NCI-H187 treated with DMSO at 0.1 percent for 48 hours (cell line): Measurements from ENCODE around the gene PTPN1.
"Not testable (repeated sequence)": the region's sequence is repeated elsewhere in the genome, so short reads cannot be mapped to it uniquely, and the experiment has no call there.

Experiments used
- DNase-seq: peaks from one replicate; lab custom pipeline; 2025; lab: John Stamatoyannopoulos, UW

The PTPN1 gene

GRCh38 chr20:50509923-50510705 lies at the start of gene PTPN1:
TSS of gene PTPN1 (plus strand) at chr20:50510383. CDS start at chr20:50510528, 145 bp downstream.
- peak; percentile 37 for DNase-seq

- DNase-seq: no peak
Observed at GRCh38 chr20:50460608-50461267, 49.4 kb upstream of the PTPN1 start.

GRCh38 chr20:50462093-50462690 lies 48.0 kb upstream of the PTPN1 start:
- no peak for DNase-seq

DNA sequence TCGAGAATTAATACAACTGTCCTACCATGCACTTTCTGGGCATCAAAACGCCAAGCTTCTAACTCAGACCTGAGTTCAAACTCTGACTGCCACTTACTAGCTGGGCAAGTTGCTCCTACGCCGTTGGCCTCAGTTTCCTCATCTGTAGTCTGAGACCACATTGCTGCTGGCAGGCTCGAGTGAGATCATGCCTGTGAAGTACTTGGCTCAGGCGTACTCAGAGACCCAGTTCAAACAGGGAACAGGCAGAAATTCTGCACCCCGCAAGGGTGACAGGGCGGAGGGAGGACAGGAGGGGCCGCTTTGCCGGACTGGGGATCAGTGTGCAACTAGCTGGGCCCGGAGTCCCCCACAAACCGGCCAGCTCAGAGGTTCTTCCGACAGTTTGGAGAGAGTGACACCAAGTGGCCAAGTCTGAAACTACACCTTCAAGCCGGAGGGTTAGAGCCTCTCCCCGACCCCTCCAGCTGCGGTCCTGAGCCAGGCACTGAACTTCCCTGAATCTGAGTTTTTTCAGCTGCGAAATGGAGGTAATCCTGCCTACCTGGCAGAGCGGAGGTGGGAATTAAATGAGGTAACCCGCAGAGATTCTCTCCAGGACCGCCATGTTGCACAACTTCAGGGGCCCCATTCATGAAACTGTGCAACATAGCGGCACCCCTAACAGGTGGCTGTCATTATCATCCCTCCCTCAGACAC lies 46.0 kb upstream of the PTPN1 start:
- DNase-seq: no peak

DNA sequence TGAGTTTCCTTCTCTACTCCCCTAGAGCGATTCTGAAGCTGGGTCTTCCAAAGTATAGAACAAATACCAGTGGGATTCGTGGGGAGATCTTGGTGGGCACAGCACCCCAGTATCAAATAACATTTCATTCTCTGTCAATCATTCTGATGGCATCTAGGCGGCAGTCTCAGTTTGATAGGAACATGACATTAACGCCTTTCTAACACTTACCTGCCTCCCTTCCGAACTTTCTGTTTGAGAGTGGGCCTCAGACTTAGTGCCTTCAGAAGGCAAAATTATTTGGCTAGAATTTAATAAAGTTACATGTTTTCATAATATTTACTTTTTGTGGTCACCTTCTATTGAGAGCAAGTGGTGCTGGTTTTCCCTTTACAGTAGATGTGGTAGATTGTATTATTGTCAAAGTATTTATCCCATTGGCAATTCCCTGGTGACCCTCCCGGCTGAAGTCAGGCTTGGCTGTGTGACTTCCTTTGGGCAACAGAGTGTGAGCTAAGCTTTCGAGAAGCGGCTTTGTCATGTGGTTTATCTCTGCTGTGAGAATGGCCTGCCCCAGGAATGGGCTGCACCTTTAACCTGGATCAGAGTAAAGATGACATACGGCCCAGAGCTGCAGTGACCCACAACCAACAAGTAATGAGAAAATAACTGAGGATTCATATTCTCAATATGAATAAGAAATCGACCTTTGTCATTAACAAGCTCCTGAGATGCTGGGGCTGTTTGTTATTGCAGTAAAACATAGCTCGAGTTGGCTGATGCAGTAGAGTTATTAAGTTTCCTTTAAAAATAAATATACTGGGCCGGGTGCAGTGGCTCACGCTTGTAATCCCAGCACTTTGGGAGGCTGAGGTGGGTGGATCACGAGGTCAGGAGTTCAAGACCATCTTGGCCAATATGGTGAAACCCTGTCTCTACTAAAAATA lies 45.2 kb upstream of the PTPN1 start:
- no peak for DNase-seq

GRCh38 chr20:50467174-50467573 lies 43.0 kb upstream of the PTPN1 start:
- DNase-seq: no peak

- no peak for DNase-seq
Observed at GRCh38 chr20:50467718-50468356, 42.3 kb upstream of the PTPN1 start.

DNA sequence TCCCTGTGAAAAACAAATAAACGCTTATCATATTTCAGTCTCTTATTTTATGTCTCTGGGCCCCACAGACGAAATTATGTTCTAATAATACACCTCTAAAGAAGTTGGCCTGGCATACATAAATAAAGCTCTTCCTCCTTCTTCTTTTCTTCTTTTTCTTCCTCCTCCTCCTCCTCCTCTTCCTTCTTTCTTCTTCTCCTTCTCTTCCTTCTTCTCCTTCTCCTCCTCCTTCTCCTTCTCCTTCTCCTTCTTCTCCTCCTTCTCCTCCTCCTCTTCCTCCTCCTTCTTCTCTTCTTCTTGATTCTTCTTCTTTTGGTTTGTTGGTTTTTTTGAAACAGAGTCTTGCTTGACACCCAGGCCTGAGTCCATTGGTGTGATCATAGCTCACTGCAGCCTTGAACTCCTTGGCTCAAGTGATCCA lies 41.8 kb upstream of the PTPN1 start:
- DNase-seq: no peak

- no peak for DNase-seq
Observed at GRCh38 chr20:50469176-50469723, 40.9 kb upstream of the PTPN1 start.

- DNase-seq: no peak
Observed at GRCh38 chr20:50469796-50470195, 40.4 kb upstream of the PTPN1 start.

GRCh38 chr20:50470264-50470858 lies 39.8 kb upstream of the PTPN1 start:
- no peak for DNase-seq

DNA sequence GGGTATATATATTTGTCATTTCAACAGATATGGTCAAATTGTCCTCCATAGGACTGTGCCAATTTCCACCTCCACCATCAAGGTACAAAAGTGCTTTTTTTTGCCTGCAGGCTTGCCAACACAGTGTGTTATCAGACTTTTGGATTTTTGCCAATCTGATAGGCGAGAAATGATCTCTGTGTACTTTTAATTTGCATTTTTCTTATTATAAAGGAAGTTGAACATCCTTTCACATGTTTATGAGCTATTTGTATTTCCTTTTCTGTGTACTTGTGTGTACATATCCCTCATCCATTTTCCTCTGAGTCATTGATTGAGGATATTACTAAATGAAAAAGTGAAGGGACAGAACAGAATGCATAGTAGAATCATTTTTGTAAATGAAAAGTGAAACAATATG lies 39.0 kb upstream of the PTPN1 start:
- DNase-seq: no peak

DNA sequence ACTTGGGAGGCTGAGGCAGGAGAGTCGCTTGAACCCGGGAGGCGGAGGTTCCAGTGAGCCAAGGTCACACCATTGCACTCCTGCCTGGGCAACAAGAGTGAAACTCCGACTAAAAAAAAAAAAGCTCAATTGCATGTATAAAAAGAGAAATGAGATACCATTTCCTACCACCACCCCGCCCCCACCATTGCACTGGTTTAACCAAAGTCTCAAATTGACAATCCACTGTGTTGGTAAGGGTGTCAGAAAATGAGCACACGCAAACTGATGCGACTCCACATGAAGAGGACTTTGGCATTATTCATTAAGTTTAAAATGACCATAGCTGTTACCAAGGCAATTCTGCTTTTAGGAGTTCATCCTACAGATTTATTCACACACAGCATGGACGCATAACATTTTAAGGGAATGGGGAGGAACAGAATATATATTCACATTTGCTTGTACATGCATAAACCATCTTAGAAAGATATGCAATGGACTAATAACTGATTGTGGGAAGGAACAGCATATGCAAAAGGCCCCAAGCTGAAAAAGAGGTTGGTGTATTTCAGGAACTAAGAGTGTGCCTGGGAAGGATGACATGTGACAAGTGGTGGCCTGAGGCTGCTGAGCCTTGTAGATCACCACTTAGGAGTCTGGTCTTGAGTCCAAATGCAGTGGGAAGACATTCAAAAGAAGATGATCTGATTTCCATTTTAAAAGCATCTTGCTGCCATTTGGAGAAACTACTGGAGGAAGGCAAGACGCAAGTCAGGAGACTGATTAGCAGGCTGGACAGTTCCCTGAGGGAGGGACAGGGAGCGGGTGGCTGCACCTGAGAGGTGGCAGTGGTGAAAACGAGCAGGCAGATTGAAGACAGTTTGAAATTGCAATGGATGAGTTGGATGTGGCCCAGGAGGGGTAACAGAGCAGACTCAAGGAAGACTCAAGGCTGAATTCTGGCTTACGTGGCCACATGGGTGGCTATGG lies 37.2 kb upstream of the PTPN1 start:
- DNase-seq: no peak

DNA sequence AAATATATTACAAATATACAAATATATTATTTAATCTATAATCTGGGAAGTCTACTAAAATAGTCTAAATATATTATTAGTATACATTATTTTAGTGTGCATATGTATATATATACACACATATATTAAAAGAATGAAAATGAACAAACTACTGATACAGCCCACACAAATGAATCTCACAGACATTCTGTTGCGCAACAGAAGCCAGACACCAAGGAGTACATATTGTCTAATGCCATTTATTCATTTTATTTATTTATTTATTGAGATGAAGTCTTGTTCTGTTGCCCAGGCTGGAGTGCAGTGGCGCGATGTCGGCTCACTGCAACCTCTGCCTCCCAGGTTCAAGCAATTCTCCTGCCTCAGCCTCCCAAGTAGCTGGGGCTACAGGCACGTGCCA lies 35.8 kb upstream of the PTPN1 start:
- not testable (repeated sequence) for DNase-seq

GRCh38 chr20:50475681-50476292 lies 34.4 kb upstream of the PTPN1 start:
- DNase-seq: no peak

DNA sequence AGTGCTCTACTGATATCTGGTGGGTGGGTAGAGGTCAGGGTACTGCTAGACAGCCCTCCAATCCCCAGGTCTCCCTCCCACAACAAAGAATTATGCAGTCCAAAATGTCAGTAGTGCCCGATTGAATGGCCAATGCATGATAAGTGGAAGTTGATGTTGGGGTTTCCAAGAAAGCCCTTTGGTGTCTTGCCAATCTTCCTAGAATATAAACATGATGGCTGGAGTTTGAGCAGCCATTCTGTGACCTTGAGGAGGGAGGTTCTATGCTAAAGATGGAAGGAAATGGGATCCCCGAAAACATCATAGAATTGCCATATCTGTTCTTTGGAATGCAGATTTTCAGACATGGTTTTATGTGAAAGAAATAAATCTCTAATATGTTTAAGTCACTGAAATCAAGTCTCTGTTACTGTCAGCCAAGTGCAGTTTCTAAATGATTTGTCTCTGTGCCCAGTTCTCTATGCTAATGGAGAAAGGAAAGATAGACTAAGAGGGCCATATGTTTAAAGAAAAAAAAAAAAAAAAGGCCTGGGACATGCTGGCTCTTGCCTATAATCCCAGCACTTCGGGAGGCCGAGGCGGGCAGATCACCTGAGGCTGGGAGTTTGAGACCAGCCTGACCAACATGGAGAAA lies 32.8 kb upstream of the PTPN1 start:
- no peak for DNase-seq

DNA sequence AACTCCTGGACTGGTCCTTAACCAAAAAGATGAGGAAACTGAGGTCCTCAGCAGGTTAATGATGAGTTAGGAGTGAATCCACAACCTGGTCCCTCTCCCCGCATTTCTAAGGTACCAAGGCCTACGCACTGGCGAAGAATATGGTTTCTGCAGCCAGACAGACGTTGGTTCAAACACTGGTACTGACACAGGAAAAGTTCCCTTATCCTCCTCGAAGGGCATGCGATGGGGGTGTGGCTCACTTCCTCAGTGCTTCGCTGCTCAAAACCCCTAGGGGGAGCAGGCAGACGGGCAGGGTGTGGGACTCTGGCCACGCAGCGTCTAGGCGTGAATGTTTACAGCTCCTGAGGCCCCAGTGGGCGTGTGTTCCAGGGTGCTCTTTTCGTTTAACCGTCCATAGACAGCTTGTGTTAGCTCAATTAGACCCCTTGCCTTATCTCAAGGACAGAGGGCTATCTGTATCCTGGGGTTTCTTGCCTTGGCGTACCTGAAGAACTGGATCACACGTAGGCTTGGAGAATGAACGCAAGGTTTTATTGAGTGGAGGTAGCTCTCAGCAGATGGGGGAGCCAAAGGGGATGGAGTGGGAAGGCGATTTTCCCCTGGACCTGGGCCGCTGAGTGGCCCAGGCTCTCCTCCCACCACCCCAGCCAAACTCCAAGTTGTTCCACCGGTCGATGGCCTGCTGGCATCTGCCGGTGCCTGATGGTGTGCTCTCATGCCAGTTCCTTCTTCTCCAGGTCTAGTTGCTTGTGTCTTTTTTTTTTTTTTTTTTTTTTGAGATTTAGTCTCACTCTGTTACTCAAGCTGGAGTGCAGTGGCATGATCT lies 31.8 kb upstream of the PTPN1 start:
- no peak for DNase-seq
